DND-41 (cell line): Measurements from ENCODE around the gene PRDM8.

Experiments used
- ATAC-seq: fragments of 200-7000 bp; cut with Tn5 transposase; 3 replicates; pipeline ENCODE4 v1.9.1; 2021; ENCODE audit warnings: low read depth; ENCODE audit not compliant: insufficient read depth
- DNase-seq: peaks from one replicate; pipeline ENCODE4 v3.0.0-alpha.2; 2020
- H2AFZ ChIP-seq: 2 replicates; pipeline ENCODE4 v1.6.0; 2012; ENCODE audit warnings: low read depth, low read length
- H3K27ac ChIP-seq: 2 replicates; pipeline ENCODE4 v1.5.1; 2012; ENCODE audit warnings: low read length, inconsistent platforms
- H3K27me3 ChIP-seq: fragments of 200-600 bp; sonication (generic); 2 replicates; pipeline ENCODE4 v1.6.0; 2012; ENCODE audit warnings: low read length, mild to moderate bottlenecking, inconsistent platforms; ENCODE audit not compliant: insufficient read depth, poor library complexity
- H3K36me3 ChIP-seq: 2 replicates; pipeline ENCODE4 v1.5.1; 2012; ENCODE audit warnings: low read length, inconsistent platforms; ENCODE audit not compliant: insufficient read depth
- H3K4me1 ChIP-seq: 2 replicates; pipeline ENCODE4 v1.5.1; 2012; ENCODE audit warnings: mild to moderate bottlenecking, low read length; ENCODE audit not compliant: insufficient read depth
- H3K4me2 ChIP-seq: 2 replicates; pipeline ENCODE4 v1.6.0; 2012; ENCODE audit warnings: mild to moderate bottlenecking, moderate library complexity, low read length, inconsistent platforms; ENCODE audit not compliant: insufficient read depth
- H3K4me3 ChIP-seq, 2 experiments: fragments of 200-600 bp in 1 of 2; shearing (Covaris generic) in 1 of 2; 2 replicates each; pipeline ENCODE4 v1.5.1; 2012 to 2016; ENCODE audit warnings: inconsistent platforms in 2 of 2, low read length in 2 of 2, mild to moderate bottlenecking in 2 of 2, low read depth in 1 of 2, moderate library complexity in 1 of 2
- H3K79me2 ChIP-seq: 2 replicates; pipeline ENCODE4 v1.6.0; 2012; ENCODE audit warnings: low read length, inconsistent platforms; ENCODE audit not compliant: insufficient read depth
- H3K9ac ChIP-seq: 2 replicates; pipeline ENCODE4 v1.6.0; 2012; ENCODE audit warnings: low read depth, mild to moderate bottlenecking, inconsistent platforms, low read length, moderate library complexity
- H3K9me3 ChIP-seq: 2 replicates; pipeline ENCODE4 v1.5.1; 2012; ENCODE audit warnings: low read length, moderate library complexity, mild to moderate bottlenecking, inconsistent platforms; ENCODE audit not compliant: insufficient read depth, severe bottlenecking
- H4K20me1 ChIP-seq: 2 replicates; pipeline ENCODE4 v1.6.0; 2012; ENCODE audit warnings: low read length; ENCODE audit not compliant: insufficient read depth
- EZH2 ChIP-seq: IDR thresholded peaks from 3 replicates; pipeline ENCODE4 v1.6.1; 2012; ENCODE audit warnings: borderline replicate concordance, low read depth, mild to moderate bottlenecking, moderate library complexity, low read length, inconsistent platforms; ENCODE audit not compliant: severe bottlenecking
- TF ChIP-seq, protein P1 (sequence below): IDR thresholded peaks from 2 replicates; pipeline ENCODE4 v1.5.1; 2012; ENCODE audit warnings: borderline replicate concordance, low read length, moderate library complexity, mild to moderate bottlenecking; ENCODE audit not compliant: poor library complexity, severe bottlenecking; ENCODE audit errors: extremely low read depth

PRDM8 gene

DNA sequence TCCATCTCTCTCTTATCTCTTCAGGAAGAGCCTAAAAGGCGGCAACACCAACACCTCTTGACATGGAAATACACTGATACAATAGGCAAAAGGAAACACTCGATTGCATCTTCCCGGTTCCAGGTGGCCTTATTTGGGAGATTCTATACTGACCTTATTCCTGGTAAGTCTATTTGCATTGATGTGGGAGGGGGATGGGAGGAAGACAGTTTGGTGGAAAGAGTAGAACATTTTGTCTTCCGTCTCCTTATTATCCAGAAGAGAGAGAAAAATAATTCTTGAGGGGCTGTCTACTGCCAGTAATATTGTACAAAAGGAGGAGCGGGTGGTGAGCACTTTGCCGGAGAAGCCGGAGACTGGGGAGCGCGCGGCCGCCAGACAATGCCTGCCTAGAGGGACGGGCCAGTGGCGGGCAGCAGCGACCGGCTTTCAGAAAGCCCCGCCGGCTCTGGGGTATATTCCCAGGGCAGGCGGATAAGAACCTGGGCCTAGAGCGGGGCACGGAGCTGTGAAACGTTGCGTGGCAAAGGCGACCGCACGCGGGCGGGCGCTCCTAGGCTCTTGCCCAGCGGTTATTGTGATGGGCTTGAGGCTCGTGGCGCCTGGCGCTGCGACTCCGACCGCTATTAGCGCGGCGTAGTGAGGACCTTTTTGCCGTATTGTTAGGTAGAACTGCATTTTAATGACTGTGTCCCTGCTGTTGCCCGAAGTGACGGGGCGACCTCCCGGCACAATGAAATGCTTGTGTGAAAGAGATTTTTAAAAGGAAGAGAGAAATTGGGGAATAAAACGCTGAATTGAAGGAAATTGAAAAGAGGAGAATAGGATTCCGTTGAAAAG, 518 bp downstream of the PRDM8 start:
- ATAC-seq (no peak), DNase-seq (no peak)
- Histone ChIP-seq H3K79me2 (no peaks in the 10 kb centered on the region), H3K4me2 (no peak overlapping the region), H2AFZ (no peak overlapping the region), H3K9ac (no peak overlapping the region), H3K27ac (no peak overlapping the region), H3K4me1 (no peaks in the 10 kb centered on the region), H3K9me3 (peaks cover 3% of the 10 kb centered on the region), H3K36me3 (peaks cover 5% of the 10 kb centered on the region; the same call in 1 of the 2 replicates), H3K27me3 (no peaks in the 10 kb centered on the region), H3K4me3 (no peak overlapping the region), H4K20me1 (no peaks in the 10 kb centered on the region)
- no peak for TF ChIP-seq EZH2

DNA sequence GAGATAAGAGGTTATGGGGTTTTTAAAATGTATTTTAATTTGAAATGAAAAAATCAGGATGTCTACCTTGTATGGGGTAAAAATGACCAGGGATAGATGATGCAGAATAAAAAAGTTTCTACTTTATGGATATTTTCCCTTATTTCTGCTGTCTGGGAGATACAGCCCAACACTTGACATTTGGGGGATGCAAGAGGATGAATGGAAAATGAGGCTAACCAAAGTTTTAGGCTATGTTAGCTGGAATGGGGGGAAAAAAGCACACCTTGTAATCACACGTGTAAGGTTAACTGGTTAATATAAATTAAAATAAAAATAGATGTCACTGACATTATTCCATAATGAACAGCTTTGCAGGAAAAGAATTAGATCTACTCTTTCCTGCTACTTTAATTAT, 1.1 kb downstream of the PRDM8 start:
- Histone ChIP-seq H3K9me3 (peaks cover 3% of the 10 kb centered on the region), H2AFZ (no peak overlapping the region), H3K27ac (no peak overlapping the region), H3K27me3 (no peaks in the 10 kb centered on the region), H3K4me1 (no peaks in the 10 kb centered on the region), H3K79me2 (no peaks in the 10 kb centered on the region), H3K4me2 (no peak overlapping the region), H3K4me3 (no peak overlapping the region), H3K9ac (no peak overlapping the region), H4K20me1 (no peaks in the 10 kb centered on the region), H3K36me3 (peaks cover 5% of the 10 kb centered on the region; the same call in 1 of the 2 replicates)
- TF ChIP-seq EZH2, result no peak
- TF ChIP-seq, protein P1, sequence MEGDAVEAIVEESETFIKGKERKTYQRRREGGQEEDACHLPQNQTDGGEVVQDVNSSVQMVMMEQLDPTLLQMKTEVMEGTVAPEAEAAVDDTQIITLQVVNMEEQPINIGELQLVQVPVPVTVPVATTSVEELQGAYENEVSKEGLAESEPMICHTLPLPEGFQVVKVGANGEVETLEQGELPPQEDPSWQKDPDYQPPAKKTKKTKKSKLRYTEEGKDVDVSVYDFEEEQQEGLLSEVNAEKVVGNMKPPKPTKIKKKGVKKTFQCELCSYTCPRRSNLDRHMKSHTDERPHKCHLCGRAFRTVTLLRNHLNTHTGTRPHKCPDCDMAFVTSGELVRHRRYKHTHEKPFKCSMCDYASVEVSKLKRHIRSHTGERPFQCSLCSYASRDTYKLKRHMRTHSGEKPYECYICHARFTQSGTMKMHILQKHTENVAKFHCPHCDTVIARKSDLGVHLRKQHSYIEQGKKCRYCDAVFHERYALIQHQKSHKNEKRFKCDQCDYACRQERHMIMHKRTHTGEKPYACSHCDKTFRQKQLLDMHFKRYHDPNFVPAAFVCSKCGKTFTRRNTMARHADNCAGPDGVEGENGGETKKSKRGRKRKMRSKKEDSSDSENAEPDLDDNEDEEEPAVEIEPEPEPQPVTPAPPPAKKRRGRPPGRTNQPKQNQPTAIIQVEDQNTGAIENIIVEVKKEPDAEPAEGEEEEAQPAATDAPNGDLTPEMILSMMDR, result no peak
- DNase-seq (no peak), ATAC-seq (no peak)

- no peaks in the 10 kb centered on the region for H3K27me3 ChIP-seq
- H3K9me3 ChIP-seq, result peaks cover 3% of the 10 kb centered on the region
- DNase-seq (no peak), ATAC-seq (no peak)
- no peaks in the 10 kb centered on the region for H3K79me2 ChIP-seq
- H4K20me1 ChIP-seq, result no peaks in the 10 kb centered on the region
- no peak overlapping the region for H3K4me3 ChIP-seq
- H3K9ac ChIP-seq, result no peak overlapping the region
- H3K27ac ChIP-seq, result no peak overlapping the region
- H3K4me1 ChIP-seq, result no peaks in the 10 kb centered on the region
- TF ChIP-seq, protein P1, result no peak
- TF ChIP-seq EZH2, result no peak
- H3K36me3 ChIP-seq, result peaks cover 5% of the 10 kb centered on the region; the same call in 1 of the 2 replicates
- H2AFZ ChIP-seq, result no peak overlapping the region
- H3K4me2 ChIP-seq, result no peak overlapping the region
Measured at GRCh38 chr4:80199004-80199560, 1.8 kb downstream of the PRDM8 start.

- no peak for DNase-seq
- H3K4me3 ChIP-seq, result no peak overlapping the region
- no peaks in the 10 kb centered on the region for H3K4me1 ChIP-seq
- no peak overlapping the region for H3K4me2 ChIP-seq
- no peak for ATAC-seq
- no peaks in the 10 kb centered on the region for H4K20me1 ChIP-seq
- H3K27me3 ChIP-seq, result no peaks in the 10 kb centered on the region
- no peak overlapping the region for H2AFZ ChIP-seq
- no peaks in the 10 kb centered on the region for H3K79me2 ChIP-seq
- H3K27ac ChIP-seq, result no peak overlapping the region
- H3K9me3 ChIP-seq, result peaks cover 3% of the 10 kb centered on the region
- H3K9ac ChIP-seq, result no peak overlapping the region
- peaks cover 5% of the 10 kb centered on the region; the same call in 1 of the 2 replicates for H3K36me3 ChIP-seq
- no peak for TF ChIP-seq EZH2
- TF ChIP-seq, protein P1, result no peak
Measured at GRCh38 chr4:80199947-80200346, 2.6 kb downstream of the PRDM8 start.
